Colonic mucosa (tissue), 4 donors: Measurements from ENCODE around the gene NDUFB8. TPM values are rescaled to one million over a fixed set of nuclear protein-coding genes. Genes with fewer than 3 reads are reported as not detected.

ENCODE experiments used
- DNase-seq: peaks from one replicate; pipeline ENCODE4 v3.0.0-alpha.2; 2020
- H3K27ac ChIP-seq: fragments of 200-600 bp; one replicate; pipeline ENCODE4 v1.8.0; 2021
- H3K27me3 ChIP-seq: fragments of 200-600 bp; one replicate; pipeline ENCODE4 v1.8.0; 2021
- H3K36me3 ChIP-seq: fragments of 200-600 bp; one replicate; pipeline ENCODE4 v1.8.0; 2021
- H3K4me1 ChIP-seq: fragments of 200-600 bp; one replicate; pipeline ENCODE4 v1.8.0; 2021; ENCODE audit warnings: mild to moderate bottlenecking
- H3K4me3 ChIP-seq: fragments of 200-600 bp; one replicate; pipeline ENCODE4 v1.8.0; 2021
- H3K9ac ChIP-seq, 2 donors: one replicate each; pipeline ENCODE4 v1.7.0; 2013; ENCODE audit warnings: control low read depth in 2 of 2, low read depth in 2 of 2, low read length in 2 of 2
- H3K9me3 ChIP-seq: fragments of 200-600 bp; one replicate; pipeline ENCODE4 v1.8.0; 2021
- CTCF ChIP-seq: fragments of 200-600 bp; IDR thresholded peaks from one replicate; pipeline ENCODE4 v1.8.0; 2022; ENCODE audit warnings: antibody characterized with exemption, mild to moderate bottlenecking
- intact Hi-C: fragments of 100-400 bp; cut with DNase I; formaldehyde crosslinking; loops from one replicate; pipeline ENCODE4 v1.14.1; 2022
- total RNA-seq, 2 donors: library from RNA; stranded (reverse); fragmentation: NEBNext Ultra II Directional in 1 of 2; extraction: Animal tissue kit (Norgen Biotek cat#: 25700) in 1 of 2; gene quantifications; one replicate each; pipeline ENCODE4 v1.2.1, GENCODE V29; 2021
- donor health status: healthy.
- donor health status: DM: no; HTN: no; CAD: no.
- donor health status: DM: no; HTN: no; CAD: no.

Gene NDUFB8
- total RNA-seq, 2 donors from 2014 or later = 189 to 243 TPM

GRCh38 chr10:100535715-100536353 lies 6.2 kb upstream of the NDUFB8 start, which contains the start of gene HIF1AN:
Gene HIF1AN (plus strand): TSS chr10:100535943. CDS start chr10:100535959, 16 bp downstream.
- Histone ChIP-seq H3K4me3 (peak within 1 kb of the TSS; percentile 67), H3K27me3 (no peaks in the 10 kb centered on the region), H3K9me3 (no peaks in the 10 kb centered on the region), H3K36me3 (no peaks in the 10 kb centered on the region), H3K27ac (peak within 1 kb of the TSS; percentile 56), H3K9ac (peak within 1 kb of the TSS; percentile 65 to 69), H3K4me1 (peaks cover 5% of the 10 kb centered on the region)
- peak; percentile 91 for TF ChIP-seq CTCF
- DNase-seq = peak; percentile 90
- intact Hi-C loops = no loop called here

- no peak for DNase-seq
- no peak overlapping the region for H3K27ac ChIP-seq
- intact Hi-C loops = no loop called here
Observed at GRCh38 chr10:100535338-100535714, 5.7 kb upstream of the NDUFB8 start.

GRCh38 chr10:100534726-100535125 lies 5.1 kb upstream of the NDUFB8 start:
- intact Hi-C loops = no loop called here
- H3K27ac ChIP-seq = no peak overlapping the region
- DNase-seq = no peak
- H3K9me3 ChIP-seq = no peaks in the 10 kb centered on the region
- no peak for TF ChIP-seq CTCF
- H3K36me3 ChIP-seq = no peaks in the 10 kb centered on the region
- no peak overlapping the region for H3K4me3 ChIP-seq
- H3K9ac ChIP-seq = no peak overlapping the region
- H3K4me1 ChIP-seq = peaks cover 5% of the 10 kb centered on the region
- H3K27me3 ChIP-seq = no peaks in the 10 kb centered on the region

More at GRCh38 chr10:100535338-100535714, 5.7 kb upstream of the NDUFB8 start:
- Histone ChIP-seq H3K27me3 (no peaks in the 10 kb centered on the region), H3K4me3 (peak overlapping the region; percentile 67), H3K9me3 (no peaks in the 10 kb centered on the region), H3K9ac (no peak overlapping the region), H3K4me1 (peaks cover 5% of the 10 kb centered on the region), H3K36me3 (no peaks in the 10 kb centered on the region)
- no peak for TF ChIP-seq CTCF

- Histone ChIP-seq H3K4me3 (no peak overlapping the region), H3K9ac (no peak overlapping the region), H3K36me3 (no peaks in the 10 kb centered on the region), H3K27me3 (no peaks in the 10 kb centered on the region), H3K9me3 (no peaks in the 10 kb centered on the region), H3K27ac (no peak overlapping the region), H3K4me1 (peaks cover 5% of the 10 kb centered on the region)
- TF ChIP-seq CTCF = no peak
- DNase-seq = no peak
- intact Hi-C loops = no loop called here
Observed at GRCh38 chr10:100531761-100532160, 2.1 kb upstream of the NDUFB8 start.

GRCh38 chr10:100528921-100529474 lies 673 bp downstream of the NDUFB8 start:
- H3K27ac ChIP-seq = peak overlapping the region; percentile 56
- no peak for DNase-seq
- H3K4me3 ChIP-seq = peak overlapping the region; percentile 96
- no peaks in the 10 kb centered on the region for H3K27me3 ChIP-seq
- no peak for TF ChIP-seq CTCF
- H3K9ac ChIP-seq = peak overlapping the region; percentile 87 to 96
- intact Hi-C loops = no loop called here
- no peaks in the 10 kb centered on the region for H3K9me3 ChIP-seq
- no peaks in the 10 kb centered on the region for H3K4me1 ChIP-seq
- peaks cover 5% of the 10 kb centered on the region for H3K36me3 ChIP-seq
